ENCODE data around the gene PPP3R1. TPM values are rescaled to one million over a fixed set of nuclear protein-coding genes. Genes with fewer than 3 reads are reported as not detected.

The PPP3R1 gene
- total and polyA plus RNA-seq, 2 donors (not counting 3 experiments of a cell fraction or from before 2014, with no cell fraction given): 8.4 to 62.2 TPM

- intact Hi-C loops (cut with micrococcal nuclease) (loop anchor here (5.0 kb wide), 1 partner anchor 162 kb away; no protein-coding TSS in a partner anchor), dilution Hi-C loops (cut with MboI; ENCODE audit: extremely low pct_ligation_motif_present, low sequenced_read_pairs) (no loop called here)
- Histone ChIP-seq H2AFZ (ENCODE audit: low read depth, low read length) (no peak overlapping the region), H3K9me3 (replicated peaks; ENCODE audit: control insufficient read depth, insufficient read depth, low read length) (no peaks in the 10 kb centered on the region), H4K20me1 (replicated peaks; ENCODE audit: control insufficient read depth, extremely low read depth, insufficient read depth, low read length) (no peaks in the 10 kb centered on the region), H3K36me3 (ENCODE audit: control insufficient read depth in 2 of 2, extremely low read depth in 1 of 2, insufficient read depth in 2 of 2, low read length in 2 of 2) (no peaks in the 10 kb centered on the region), H3K27ac (ENCODE audit: insufficient read depth, low read depth, low read length) (no peak overlapping the region), H3K4me1 (ENCODE audit: control insufficient read depth, extremely low read depth, insufficient read depth, low read length) (no peaks in the 10 kb centered on the region), H3K4me3 (replicated peaks in 1 of 3; ENCODE audit: insufficient read depth in 1 of 3, low read depth in 1 of 3, low read length in 3 of 3) (no peak overlapping the region), H3K9me1 (replicated peaks; ENCODE audit: control insufficient read depth, extremely low read depth, insufficient read depth, low read length) (no peaks in the 10 kb centered on the region), H3K4me2 (ENCODE audit: insufficient read depth, low read length) (no peak overlapping the region), H3K27me3 (ENCODE audit: control insufficient read depth in 2 of 2, insufficient read depth in 2 of 2, low read length in 2 of 2) (no peaks in the 10 kb centered on the region), H3K9ac (replicated peaks; ENCODE audit: extremely low read depth, insufficient read depth, low read length) (no peak overlapping the region), H3K79me2 (ENCODE audit: control insufficient read depth, insufficient read depth, low read length) (no peaks in the 10 kb centered on the region)
- FAIRE-seq: no peak
- ChIA-PET CTCF (interaction anchor here (0.6 to 11.7 kb wide), 6 partner anchors 9 to 158 kb away, joined by 3 to 175 read pairs (median 4); no protein-coding TSS in a partner anchor), POLR2A (interaction anchor here (1.0 kb wide), 1 partner anchor 27 kb away, joined by 3 read pairs; no protein-coding TSS in a partner anchor)
- BruUV-seq (replicated peaks): no TSS peak
- no peak for DNase-seq (ENCODE audit: low read depth, low spot score)
- no peak for TF ChIP-seq FOS (IDR thresholded peaks at IDR 0.05; ENCODE audit: borderline replicate concordance, insufficient read depth, low read length)
- TF ChIP-seq MYC (IDR thresholded peaks at IDR 0.05; ENCODE audit: low read depth, low read length): no peak
- TF ChIP-seq, protein P1, sequence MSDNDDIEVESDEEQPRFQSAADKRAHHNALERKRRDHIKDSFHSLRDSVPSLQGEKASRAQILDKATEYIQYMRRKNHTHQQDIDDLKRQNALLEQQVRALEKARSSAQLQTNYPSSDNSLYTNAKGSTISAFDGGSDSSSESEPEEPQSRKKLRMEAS (IDR thresholded peaks at IDR 0.05; ENCODE audit: insufficient read depth, insufficient read length): no peak
- no peak for TF ChIP-seq EZH2 (IDR thresholded peaks at IDR 0.05; ENCODE audit: borderline replicate concordance, low read depth, low read length, severe bottlenecking)
- no peak for TF ChIP-seq GATA2 (IDR thresholded peaks at IDR 0.05; ENCODE audit: insufficient read depth, insufficient read length, low read depth, low read length)
- TF ChIP-seq POLR2AphosphoS5 (IDR thresholded peaks at IDR 0.05; ENCODE audit: insufficient read depth, low read depth, low read length): no peak
- TF ChIP-seq POLR2A (IDR thresholded peaks at IDR 0.05; ENCODE audit: low read depth, low read length): no peak
- TF ChIP-seq, protein P2, sequence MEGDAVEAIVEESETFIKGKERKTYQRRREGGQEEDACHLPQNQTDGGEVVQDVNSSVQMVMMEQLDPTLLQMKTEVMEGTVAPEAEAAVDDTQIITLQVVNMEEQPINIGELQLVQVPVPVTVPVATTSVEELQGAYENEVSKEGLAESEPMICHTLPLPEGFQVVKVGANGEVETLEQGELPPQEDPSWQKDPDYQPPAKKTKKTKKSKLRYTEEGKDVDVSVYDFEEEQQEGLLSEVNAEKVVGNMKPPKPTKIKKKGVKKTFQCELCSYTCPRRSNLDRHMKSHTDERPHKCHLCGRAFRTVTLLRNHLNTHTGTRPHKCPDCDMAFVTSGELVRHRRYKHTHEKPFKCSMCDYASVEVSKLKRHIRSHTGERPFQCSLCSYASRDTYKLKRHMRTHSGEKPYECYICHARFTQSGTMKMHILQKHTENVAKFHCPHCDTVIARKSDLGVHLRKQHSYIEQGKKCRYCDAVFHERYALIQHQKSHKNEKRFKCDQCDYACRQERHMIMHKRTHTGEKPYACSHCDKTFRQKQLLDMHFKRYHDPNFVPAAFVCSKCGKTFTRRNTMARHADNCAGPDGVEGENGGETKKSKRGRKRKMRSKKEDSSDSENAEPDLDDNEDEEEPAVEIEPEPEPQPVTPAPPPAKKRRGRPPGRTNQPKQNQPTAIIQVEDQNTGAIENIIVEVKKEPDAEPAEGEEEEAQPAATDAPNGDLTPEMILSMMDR (IDR thresholded peaks at IDR 0.05; ENCODE audit: extremely low read depth in 1 of 2, insufficient read depth in 1 of 2, low read depth in 1 of 2, low read length in 2 of 2): no peak
These were observed 28.0 kb upstream of the PPP3R1 start for GRCh38 chr2:68280348-68280747.

Data from endothelial cell of umbilical vein (primary cell).